Measurements from ENCODE around the gene DSC3. TPM values are rescaled to one million over a fixed set of nuclear protein-coding genes. Genes with fewer than 3 reads are reported as not detected.

Gene DSC3
- total RNA-seq, 4 donors from 2014 or later = 0.15 to 1.5 (median 0.33) TPM; not detected in 1

- WGBS, 2 donors = 95 to 96% methylated on average over 4 of the region's 4 CpGs
- no peak for TF ChIP-seq POLR2A (IDR thresholded peaks at IDR 0.05)
- TF ChIP-seq CTCF (IDR thresholded peaks at IDR 0.05) = no peak
- no peak overlapping the region for H3K4me3 ChIP-seq (replicated peaks in 1 of 3)
- no peaks in the 10 kb centered on the region for H3K27me3 ChIP-seq
- no peak for DNase-seq
- no peaks in the 10 kb centered on the region for H3K9me3 ChIP-seq
- peaks cover 0 to 6% of the 10 kb centered on the region in 2 donors for H3K36me3 ChIP-seq
- intact Hi-C loops (cut with DNase I) = no loop called here
- no peaks in the 10 kb centered on the region for H3K4me1 ChIP-seq
- no peak overlapping the region for H3K27ac ChIP-seq
Measured at GRCh38 chr18:31072175-31072574, 29.6 kb upstream of the DSC3 start.

GRCh38 chr18:31070206-31070605, 27.7 kb upstream of the DSC3 start:
- no peaks in the 10 kb centered on the region for H3K9me3 ChIP-seq
- DNase-seq = no peak
- no peaks in the 10 kb centered on the region for H3K27me3 ChIP-seq
- TF ChIP-seq POLR2A (IDR thresholded peaks at IDR 0.05) = no peak
- TF ChIP-seq CTCF (IDR thresholded peaks at IDR 0.05) = no peak
- 73 to 78% methylated on average over 3 of the region's 3 CpGs for WGBS, 2 donors
- intact Hi-C loops (cut with DNase I) = no loop called here
- H3K4me1 ChIP-seq = no peaks in the 10 kb centered on the region
- no peak overlapping the region for H3K4me3 ChIP-seq (replicated peaks in 1 of 3)
- no peak overlapping the region for H3K27ac ChIP-seq
- peaks cover 0 to 6% of the 10 kb centered on the region in 2 donors for H3K36me3 ChIP-seq

GRCh38 chr18:31066266-31066665, 23.7 kb upstream of the DSC3 start:
- intact Hi-C loops (cut with DNase I) = no loop called here
- no peak for TF ChIP-seq POLR2A (IDR thresholded peaks at IDR 0.05)
- no peak for TF ChIP-seq CTCF (IDR thresholded peaks at IDR 0.05)
- WGBS, 2 donors = 91 to 92% methylated on average over 1 of the region's 1 CpG
- DNase-seq = no peak
- no peak overlapping the region for H3K4me3 ChIP-seq (replicated peaks in 1 of 3)
- no peak overlapping the region for H3K27ac ChIP-seq
- no peaks in the 10 kb centered on the region for H3K9me3 ChIP-seq
- no peaks in the 10 kb centered on the region for H3K27me3 ChIP-seq
- peaks cover 0 to 2% of the 10 kb centered on the region in 2 donors for H3K36me3 ChIP-seq
- no peaks in the 10 kb centered on the region for H3K4me1 ChIP-seq

GRCh38 chr18:31065036-31065773, 22.7 kb upstream of the DSC3 start:
- no peaks in the 10 kb centered on the region for H3K4me1 ChIP-seq
- H3K9me3 ChIP-seq = no peaks in the 10 kb centered on the region
- 67 to 73% methylated on average over 6 of the region's 6 CpGs for WGBS, 2 donors
- TF ChIP-seq CTCF (IDR thresholded peaks at IDR 0.05) (no peak), POLR2A (IDR thresholded peaks at IDR 0.05) (no peak)
- no peak overlapping the region for H3K27ac ChIP-seq
- no peak overlapping the region for H3K4me3 ChIP-seq (replicated peaks in 1 of 3)
- intact Hi-C loops (cut with DNase I) = no loop called here
- no peaks in the 10 kb centered on the region for H3K27me3 ChIP-seq
- peak; percentile 27 to 36 for DNase-seq
- H3K36me3 ChIP-seq = no peaks in the 10 kb centered on the region

- no peaks in the 10 kb centered on the region for H3K27me3 ChIP-seq
- H3K4me3 ChIP-seq (replicated peaks in 1 of 3) = no peak overlapping the region
- H3K9me3 ChIP-seq = no peaks in the 10 kb centered on the region
- no peaks in the 10 kb centered on the region for H3K36me3 ChIP-seq
- DNase-seq = no peak
- 34 to 41% methylated on average over 1 of the region's 1 CpG for WGBS, 2 donors
- intact Hi-C loops (cut with DNase I) = no loop called here
- no peaks in the 10 kb centered on the region for H3K4me1 ChIP-seq
- H3K27ac ChIP-seq = no peak overlapping the region
- no peak for TF ChIP-seq POLR2A (IDR thresholded peaks at IDR 0.05)
- no peak for TF ChIP-seq CTCF (IDR thresholded peaks at IDR 0.05)
Measured at GRCh38 chr18:31064130-31064529, 21.6 kb upstream of the DSC3 start.

Data from thyroid gland (tissue), 4 donors.